HG03457 (cell line): ENCODE measurements around the gene KLF11.

Source experiments
- ATAC-seq: cut with Tn5 transposase; IDR thresholded peaks from one replicate; pipeline ENCODE4 v1.9.1; 2021; ENCODE audit warnings: moderate number of reproducible peaks; ENCODE audit not compliant: unreplicated experiment

Gene KLF11

GRCh38 chr2:10043256-10043905 is at the start of gene KLF11:
TSS of gene KLF11 (plus strand) at chr2:10043550. CDS start at chr2:10043717, 167 bp downstream.
- ATAC-seq = peak; percentile 57

- ATAC-seq = no peak
These were observed 48.9 kb upstream of the KLF11 start for GRCh38 chr2:9994462-9994861.

DNA sequence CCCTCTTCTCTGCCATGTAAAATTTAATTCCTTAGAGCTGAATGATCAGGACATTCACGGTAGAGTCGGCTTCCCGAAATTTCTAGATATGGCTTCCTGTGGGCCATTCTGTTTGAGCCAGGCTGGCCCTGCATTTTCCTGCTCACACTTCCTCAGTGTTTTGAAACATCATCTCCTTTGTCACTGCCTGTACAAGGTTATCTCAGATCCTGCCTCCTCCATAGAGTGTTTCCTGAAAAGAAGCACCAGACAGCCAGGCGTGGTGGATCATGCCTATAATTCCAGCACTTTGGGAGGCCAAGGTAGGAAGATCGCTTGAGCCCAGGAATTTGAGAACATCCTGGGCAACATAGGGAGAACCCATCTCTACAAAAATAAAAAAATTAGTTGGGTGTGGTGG is 48.3 kb upstream of the KLF11 start:
- no peak for ATAC-seq

- ATAC-seq = no peak
These were observed 47.0 kb upstream of the KLF11 start for GRCh38 chr2:9996321-9996720.

DNA sequence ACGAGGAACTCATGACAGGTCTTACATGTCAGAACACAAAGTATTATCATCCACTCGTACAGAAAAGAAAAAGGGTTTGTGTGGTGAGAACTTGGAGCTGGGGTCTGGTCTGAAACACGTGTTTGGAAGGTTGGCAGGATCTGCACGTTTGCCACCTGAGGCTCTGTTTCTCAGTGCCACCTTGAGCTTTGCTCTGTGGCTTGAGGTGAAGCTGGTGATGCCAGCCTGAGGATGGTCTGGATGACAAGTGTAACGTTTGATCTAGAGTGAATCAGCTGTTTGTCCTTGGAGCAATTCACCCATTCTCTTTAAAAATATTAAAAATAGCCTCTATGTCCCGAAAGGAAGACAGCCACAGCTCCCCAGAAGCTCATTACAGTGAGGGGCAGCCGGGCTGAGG is 45.4 kb upstream of the KLF11 start:
- no peak for ATAC-seq

- ATAC-seq = no peak
These were observed 44.3 kb upstream of the KLF11 start for GRCh38 chr2:9998916-9999654.

DNA sequence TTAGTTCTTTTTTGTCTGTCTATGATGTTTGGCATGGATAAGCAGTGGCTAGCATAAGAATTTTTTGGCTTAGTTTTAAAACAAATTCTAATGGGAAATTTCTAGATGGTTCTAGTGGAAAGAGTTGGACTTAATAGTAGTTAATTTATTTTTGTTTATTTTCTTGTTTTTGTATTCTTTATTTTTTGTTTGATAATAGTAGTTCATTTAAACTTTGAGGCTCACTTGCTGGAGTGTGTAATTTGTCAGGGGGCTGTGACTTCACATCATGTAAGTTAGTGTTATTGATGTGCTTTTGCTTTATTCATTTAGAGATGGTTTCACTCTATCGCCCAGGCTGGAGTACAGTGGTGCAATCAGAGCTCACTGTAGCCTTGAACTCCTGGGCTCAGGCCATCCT is 43.7 kb upstream of the KLF11 start:
- no peak for ATAC-seq

- no peak for ATAC-seq
These were observed 42.8 kb upstream of the KLF11 start for GRCh38 chr2:10000541-10000940.

- no peak for ATAC-seq
These were observed 41.8 kb upstream of the KLF11 start for GRCh38 chr2:10001586-10001985.

DNA sequence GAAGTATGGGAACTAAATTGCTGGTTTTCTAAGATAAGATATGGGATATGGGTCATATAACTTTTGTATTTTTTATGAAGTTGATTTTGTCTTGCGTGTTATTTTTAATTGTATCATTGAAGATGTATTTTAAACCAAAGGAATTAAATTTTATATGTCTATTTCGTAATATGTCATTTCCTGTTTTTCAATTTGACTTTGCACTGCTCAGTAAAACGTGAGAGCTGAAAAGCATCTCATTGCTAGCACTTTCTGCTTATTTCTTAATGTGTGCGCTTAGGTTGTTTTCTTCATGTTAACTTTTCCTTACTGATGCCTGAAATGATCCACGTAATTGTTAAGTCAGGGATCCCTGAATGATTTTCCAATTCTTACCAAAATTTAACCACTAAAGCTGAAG is 41.2 kb upstream of the KLF11 start:
- no peak for ATAC-seq

GRCh38 chr2:10002681-10003080 is 40.7 kb upstream of the KLF11 start:
- no peak for ATAC-seq

DNA sequence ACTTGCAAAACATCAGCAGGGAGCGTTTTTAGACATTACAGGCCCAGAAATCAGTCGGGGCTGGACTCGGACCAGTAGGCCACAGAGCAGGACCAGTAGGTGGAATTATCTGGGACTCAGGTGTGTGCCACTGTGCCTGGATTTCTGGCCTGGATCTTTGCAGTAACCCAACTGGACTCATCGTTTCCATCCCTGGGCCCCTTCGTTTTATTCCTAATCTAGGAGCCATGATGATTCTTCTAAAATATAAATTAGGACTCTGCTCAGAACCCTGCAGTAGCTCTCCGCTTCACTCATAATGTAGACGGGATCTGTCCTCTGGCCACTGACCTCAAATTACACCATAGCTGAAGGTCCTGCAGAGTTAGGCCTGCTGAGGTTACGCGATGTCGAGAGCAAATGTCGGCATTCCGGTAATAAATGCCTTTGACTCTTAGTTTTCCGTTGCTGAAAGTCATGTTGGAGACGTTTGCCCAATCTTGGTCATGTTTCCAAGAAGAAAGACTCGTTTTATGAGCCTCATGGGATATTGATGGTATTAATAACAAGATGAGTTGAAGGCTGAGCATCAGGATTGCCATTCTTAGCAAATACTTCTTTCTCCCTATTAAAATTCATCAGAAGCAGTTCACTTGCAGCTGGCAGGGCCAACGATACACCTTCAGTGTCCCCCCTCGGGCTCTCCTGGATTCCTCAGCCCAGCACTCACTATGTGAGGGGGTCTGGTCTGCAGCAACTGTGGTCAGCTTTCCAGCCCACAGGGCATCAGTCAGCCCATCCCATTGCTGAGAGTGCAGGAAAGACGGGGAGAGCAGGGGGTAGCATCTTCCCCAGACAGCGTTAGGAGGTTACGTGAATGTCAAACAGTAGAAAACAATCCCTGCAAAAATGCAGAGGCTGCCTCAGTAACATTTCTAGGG is 39.9 kb upstream of the KLF11 start:
- no peak for ATAC-seq

- no peak for ATAC-seq
These were observed 38.9 kb upstream of the KLF11 start for GRCh38 chr2:10004401-10004800.

DNA sequence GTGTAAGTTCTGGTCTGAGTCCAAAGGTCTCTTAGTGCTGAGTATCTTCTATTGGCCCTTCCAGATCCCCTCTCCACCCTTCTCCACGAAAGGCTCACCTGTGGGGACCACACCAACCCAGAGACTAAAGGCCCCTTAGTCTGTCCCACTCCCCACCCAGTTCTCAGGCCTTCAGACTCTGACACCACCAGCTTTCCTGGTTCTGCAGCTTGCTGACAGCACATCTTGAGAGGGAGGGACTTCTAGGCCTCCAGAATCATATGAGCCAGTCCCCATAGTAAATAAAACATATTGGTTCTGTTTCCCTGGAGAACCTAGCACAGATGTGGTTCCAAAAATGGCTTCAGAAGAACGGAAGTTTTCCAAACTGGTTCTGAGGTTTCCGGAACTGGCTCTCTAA is 38.5 kb upstream of the KLF11 start:
- no peak for ATAC-seq

DNA sequence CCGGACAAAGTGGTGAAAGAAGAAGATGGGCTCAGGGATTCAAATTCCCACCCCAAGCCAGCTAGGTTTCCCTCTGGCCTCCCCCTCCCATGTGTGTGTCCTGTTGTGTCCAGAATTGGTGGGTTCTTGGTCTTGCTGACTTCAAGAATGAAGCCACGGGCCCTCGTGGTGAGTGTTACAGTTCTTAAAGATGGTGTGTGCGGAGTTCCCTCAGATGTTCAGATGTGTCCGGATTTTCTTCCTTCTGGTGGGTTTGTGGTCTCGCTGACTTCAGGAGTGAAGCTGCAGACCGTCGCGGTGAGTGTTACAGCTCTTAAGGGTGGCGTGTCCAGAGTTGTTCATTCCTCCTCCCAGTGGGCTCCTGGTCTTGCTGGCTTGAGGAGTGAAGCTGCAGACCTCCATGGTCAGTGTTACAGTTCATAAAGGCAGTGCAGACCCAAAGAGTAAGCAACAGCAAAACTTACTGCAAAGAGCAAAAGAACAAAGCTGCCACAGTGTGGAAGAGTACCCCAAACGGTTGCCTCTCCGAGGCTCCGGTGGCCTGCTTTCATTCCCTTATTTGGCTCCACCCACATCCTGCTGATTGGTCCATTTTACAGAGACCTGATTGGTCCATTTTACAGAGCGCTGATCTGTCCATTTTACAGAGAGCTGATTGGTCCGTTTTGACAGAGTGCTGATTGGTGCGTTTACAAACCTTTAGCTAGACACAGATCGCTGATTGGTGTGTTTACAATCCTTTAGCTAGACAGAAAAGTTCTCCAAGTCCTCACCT is 37.7 kb upstream of the KLF11 start:
- no peak for ATAC-seq

DNA sequence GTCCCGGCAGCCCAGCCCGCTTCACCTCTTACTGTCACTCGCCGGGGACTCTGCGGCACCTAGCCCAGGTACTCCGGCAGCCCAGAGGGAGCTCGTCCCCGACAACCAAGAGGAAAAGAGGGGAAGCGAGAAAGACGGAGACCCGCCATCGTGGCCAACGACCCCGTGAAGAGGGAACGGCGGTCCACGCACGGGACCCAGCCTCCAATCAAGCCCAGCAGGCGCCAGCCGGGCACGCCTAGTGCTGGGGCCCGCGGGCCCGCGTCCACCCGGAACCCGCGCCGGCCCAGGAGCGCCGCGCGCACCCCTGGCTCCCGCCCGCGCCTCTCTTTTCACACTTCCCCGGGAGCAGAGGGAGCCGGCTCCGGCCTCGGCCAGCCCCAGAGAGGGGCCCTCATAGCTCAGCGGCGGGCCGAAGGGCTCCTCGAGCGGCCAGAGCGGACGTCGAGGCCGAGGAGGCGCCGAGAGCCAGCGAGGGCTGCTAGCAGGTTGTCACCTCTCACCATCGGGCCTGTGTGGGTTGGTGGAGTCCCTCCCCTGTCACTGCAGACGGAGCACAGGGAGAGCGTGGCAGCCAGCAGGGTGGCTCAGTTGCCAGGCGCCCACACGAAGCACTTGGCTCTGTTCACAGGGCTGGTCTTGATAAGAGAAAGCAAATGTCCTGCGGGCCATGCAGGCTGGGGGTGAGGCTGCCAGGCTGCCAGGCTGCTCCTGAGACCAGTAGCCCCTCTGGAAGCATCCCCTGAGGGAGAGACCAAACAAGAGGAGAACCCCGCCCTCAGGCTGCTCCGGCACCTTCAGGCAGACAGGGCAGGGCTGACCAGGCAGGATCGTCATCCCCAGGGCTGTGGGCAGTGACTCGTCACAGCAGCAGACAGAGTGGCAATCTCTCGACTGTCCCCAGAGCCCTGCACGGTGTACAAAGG is 36.9 kb upstream of the KLF11 start:
- ATAC-seq = no peak

GRCh38 chr2:10007435-10007834 is 35.9 kb upstream of the KLF11 start:
- ATAC-seq = no peak

DNA sequence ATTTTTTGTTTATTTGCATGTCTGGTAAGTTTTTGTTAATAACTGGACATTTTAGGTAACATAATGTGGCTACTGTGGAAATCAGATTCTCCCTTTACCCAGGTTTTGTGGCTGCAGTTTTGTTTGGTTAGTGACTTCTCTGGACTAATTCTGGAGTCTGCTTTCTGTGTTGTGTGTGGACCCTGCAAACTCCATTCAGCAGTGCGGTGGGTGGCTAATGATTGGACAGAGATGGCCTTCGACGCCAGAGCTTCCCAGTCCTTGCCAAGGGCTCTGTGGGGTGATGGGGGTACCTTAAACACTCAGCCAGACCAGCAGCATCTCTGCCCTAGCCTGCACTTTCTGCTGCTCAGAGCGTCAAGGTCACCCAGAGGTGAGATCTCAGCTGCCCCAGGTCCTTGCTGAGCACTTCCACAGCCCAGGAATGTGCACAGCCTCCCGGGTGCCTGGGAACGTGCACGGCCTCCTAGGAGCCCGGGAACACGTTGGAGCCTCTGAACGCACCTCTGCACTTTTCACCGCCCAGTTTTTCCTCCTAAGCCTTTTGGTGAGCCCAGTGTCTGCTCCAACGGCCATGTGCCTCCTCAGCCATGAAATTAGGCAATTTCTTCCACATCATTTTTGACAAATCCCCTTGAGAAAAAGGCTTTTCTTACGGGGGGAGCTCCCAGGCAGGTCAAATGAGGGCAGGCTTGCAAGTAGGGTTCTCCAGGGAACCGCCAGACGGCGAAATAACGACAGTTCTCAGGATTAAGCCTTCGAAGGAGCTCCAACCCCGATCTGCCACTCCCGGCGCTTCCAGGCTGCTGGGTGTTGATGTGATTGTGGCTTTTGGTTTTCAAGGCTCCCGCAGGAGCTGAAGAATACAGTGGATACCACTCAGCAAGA is 35.2 kb upstream of the KLF11 start:
- ATAC-seq = no peak

DNA sequence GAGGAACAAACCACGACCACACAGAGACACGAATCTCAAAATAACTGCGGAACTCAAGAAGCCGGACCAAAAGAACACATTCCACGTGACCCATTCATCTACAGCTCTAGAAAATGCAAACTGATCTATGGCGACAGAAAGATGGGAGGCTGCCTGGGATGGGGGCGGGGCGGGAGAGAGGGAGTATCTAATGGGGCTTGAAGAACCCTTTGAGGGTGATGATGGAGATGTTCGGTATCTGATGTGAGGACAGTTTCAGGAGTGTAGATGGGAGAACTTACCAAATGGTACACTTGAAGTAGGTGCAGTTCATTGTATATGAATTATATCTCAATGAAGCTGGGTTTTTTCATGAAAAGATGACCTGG is 34.6 kb upstream of the KLF11 start:
- ATAC-seq = no peak
